ENCODE results near the gene PIK3CB.
"Not testable (repeated sequence)": the region's sequence is repeated elsewhere in the genome, so short reads cannot be mapped to it uniquely, and the experiment has no call there.

PIK3CB gene

GRCh38 chr3:138682648-138683047 is 152.1 kb downstream of the PIK3CB start:
- DNase-seq: no peak

- DNase-seq: no peak
Measured at GRCh38 chr3:138681463-138682220, 153.1 kb downstream of the PIK3CB start.

- not testable (repeated sequence) for DNase-seq
Measured at GRCh38 chr3:138680974-138681373, 153.8 kb downstream of the PIK3CB start.

- DNase-seq: no peak
Measured at GRCh38 chr3:138678874-138679392, 155.8 kb downstream of the PIK3CB start.

GRCh38 chr3:138678086-138678485 is 156.6 kb downstream of the PIK3CB start:
- DNase-seq: no peak

GRCh38 chr3:138675393-138675792 is 159.3 kb downstream of the PIK3CB start:
- DNase-seq: no peak

GRCh38 chr3:138673641-138674530 is 160.8 kb downstream of the PIK3CB start:
- no peak for DNase-seq

GRCh38 chr3:138670407-138670806 is 164.3 kb downstream of the PIK3CB start:
- DNase-seq: no peak

- DNase-seq: no peak
Measured at GRCh38 chr3:138668107-138668506, 166.6 kb downstream of the PIK3CB start.

GRCh38 chr3:138657508-138657907 is 177.2 kb downstream of the PIK3CB start:
- no peak for DNase-seq

- no peak for DNase-seq
Measured at GRCh38 chr3:138653567-138653966, 181.2 kb downstream of the PIK3CB start.

GRCh38 chr3:138649134-138649533 is 185.6 kb downstream of the PIK3CB start:
- DNase-seq: no peak

GRCh38 chr3:138646513-138646912 is 188.2 kb downstream of the PIK3CB start:
- DNase-seq: no peak

GRCh38 chr3:138646008-138646407 is 188.7 kb downstream of the PIK3CB start:
- DNase-seq: no peak

GRCh38 chr3:138642927-138643253 is 191.8 kb downstream of the PIK3CB start:
- no peak for DNase-seq

- no peak for DNase-seq
Measured at GRCh38 chr3:138642226-138642926, 192.4 kb downstream of the PIK3CB start.

- no peak for DNase-seq
Measured at GRCh38 chr3:138640537-138640936, 194.2 kb downstream of the PIK3CB start.

- no peak for DNase-seq
Measured at GRCh38 chr3:138638641-138639040, 196.1 kb downstream of the PIK3CB start.

GRCh38 chr3:138629526-138629925 is 205.2 kb downstream of the PIK3CB start:
- no peak for DNase-seq

GRCh38 chr3:138625707-138626365 is 208.9 kb downstream of the PIK3CB start:
- DNase-seq: peak in 1 of 51 donors; percentile 6

- no peak for DNase-seq
Measured at GRCh38 chr3:138624518-138624917, 210.2 kb downstream of the PIK3CB start.

All from hypothalamus (tissue), 51 donors.